ENCODE results near the gene LKAAEAR1.
"Not testable (repeated sequence)": the region's sequence is repeated elsewhere in the genome, so short reads cannot be mapped to it uniquely, and the experiment has no call there.

LKAAEAR1 gene

DNA sequence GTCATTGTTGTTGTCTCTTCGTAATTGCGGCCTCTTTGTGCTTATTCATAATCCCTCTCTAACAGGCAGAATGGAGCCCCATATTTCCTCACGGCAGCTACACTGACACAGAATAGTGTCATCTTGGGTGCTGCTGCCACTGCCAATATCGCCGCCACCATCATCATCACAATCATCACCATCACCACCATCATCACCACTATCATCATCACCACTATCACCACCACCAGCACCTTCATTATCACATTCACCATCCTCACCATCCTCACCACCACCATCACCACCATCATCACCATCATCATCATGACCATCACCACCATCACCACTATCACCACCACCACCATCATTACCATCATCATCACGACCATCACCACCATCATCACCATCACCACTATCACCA is 12.3 kb upstream of the LKAAEAR1 start:
- H3K9me3 Mint-ChIP-seq: peaks cover 2 to 5% of the 10 kb centered on the region in 2 donors
- ATAC-seq (replicated peaks): no peak
- H3K4me3 Mint-ChIP-seq: no peak overlapping the region
- peaks cover 20 to 22% of the 10 kb centered on the region in 2 donors for H3K4me1 Mint-ChIP-seq
- peaks cover 7% of the 10 kb centered on the region in 2 donors for H3K36me3 Mint-ChIP-seq
- DNase-seq: no peak
- no peak overlapping the region for H3K27ac Mint-ChIP-seq
- H3K27me3 Mint-ChIP-seq: peaks cover 6 to 8% of the 10 kb centered on the region in 2 donors

DNA sequence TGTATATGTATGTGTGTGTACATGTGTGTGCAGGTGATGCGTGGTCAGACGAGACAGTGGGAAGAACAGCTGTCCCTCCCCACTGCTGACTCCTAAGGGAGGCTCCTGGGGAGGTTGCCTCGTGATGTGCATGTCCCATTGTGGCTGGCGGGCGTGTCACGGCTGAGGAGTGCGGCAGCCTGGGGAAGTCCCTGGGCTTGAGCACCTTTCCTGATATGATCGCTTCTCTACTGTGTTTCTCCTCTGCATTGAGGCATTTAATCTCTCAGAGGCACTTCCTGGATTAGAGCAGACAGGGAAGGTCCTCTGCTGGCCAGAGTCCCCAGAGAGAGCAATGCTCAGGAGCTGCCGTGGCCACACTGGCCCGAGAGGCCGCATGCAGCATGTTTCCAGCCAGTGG is 11.7 kb upstream of the LKAAEAR1 start:
- Mint-ChIP-seq H3K4me1 (peaks cover 14 to 16% of the 10 kb centered on the region in 2 donors), H3K4me3 (no peak overlapping the region)

DNA sequence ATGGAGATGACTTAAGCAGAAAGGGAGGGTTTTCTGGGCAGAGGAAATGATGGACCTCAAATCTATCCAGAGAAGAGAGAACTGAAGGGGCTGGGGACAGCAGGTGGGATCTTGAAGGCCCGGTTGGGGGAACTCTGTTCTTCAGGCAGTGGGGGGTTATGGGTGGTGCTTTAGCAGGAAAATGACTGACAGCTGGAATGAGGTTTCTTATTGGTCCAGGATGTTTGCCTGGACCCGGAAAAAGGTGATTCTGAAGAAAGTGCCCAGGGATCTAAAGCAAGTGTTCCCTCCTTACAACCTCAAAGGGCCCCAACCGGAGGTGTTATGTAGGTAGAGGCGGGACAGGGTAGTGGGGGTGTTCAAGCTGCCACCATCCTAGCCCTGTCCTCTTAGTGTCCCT is 11.3 kb upstream of the LKAAEAR1 start:
- no peak overlapping the region for H3K27ac Mint-ChIP-seq
- ATAC-seq (replicated peaks) (no peak), DNase-seq (no peak)
- peaks cover 7% of the 10 kb centered on the region in 2 donors for H3K36me3 Mint-ChIP-seq
- no peaks in the 10 kb centered on the region for H3K27me3 Mint-ChIP-seq
- peaks cover 2 to 5% of the 10 kb centered on the region in 2 donors for H3K9me3 Mint-ChIP-seq
- H3K4me1 Mint-ChIP-seq: peaks cover 9 to 15% of the 10 kb centered on the region in 2 donors
- no peak overlapping the region for H3K4me3 Mint-ChIP-seq

More for the DNA sequence above, 11.7 kb upstream of the LKAAEAR1 start:
- no peak for ATAC-seq (replicated peaks)
- Mint-ChIP-seq H3K27ac (no peak overlapping the region), H3K9me3 (peaks cover 2 to 5% of the 10 kb centered on the region in 2 donors), H3K27me3 (peaks cover 0 to 2% of the 10 kb centered on the region in 2 donors), H3K36me3 (peaks cover 7% of the 10 kb centered on the region in 2 donors)
- DNase-seq: no peak

- H3K27ac Mint-ChIP-seq: no peak overlapping the region
- H3K9me3 Mint-ChIP-seq: peaks cover 2 to 5% of the 10 kb centered on the region in 2 donors
- no peak for DNase-seq
- peaks cover 7% of the 10 kb centered on the region in 2 donors for H3K36me3 Mint-ChIP-seq
- H3K4me1 Mint-ChIP-seq: peaks cover 0 to 16% of the 10 kb centered on the region in 2 donors
- H3K4me3 Mint-ChIP-seq: no peak overlapping the region
- H3K27me3 Mint-ChIP-seq: no peaks in the 10 kb centered on the region
- ATAC-seq (replicated peaks): no peak
Measured at GRCh38 chr20:64093013-64093503, 8.9 kb upstream of the LKAAEAR1 start.

DNA sequence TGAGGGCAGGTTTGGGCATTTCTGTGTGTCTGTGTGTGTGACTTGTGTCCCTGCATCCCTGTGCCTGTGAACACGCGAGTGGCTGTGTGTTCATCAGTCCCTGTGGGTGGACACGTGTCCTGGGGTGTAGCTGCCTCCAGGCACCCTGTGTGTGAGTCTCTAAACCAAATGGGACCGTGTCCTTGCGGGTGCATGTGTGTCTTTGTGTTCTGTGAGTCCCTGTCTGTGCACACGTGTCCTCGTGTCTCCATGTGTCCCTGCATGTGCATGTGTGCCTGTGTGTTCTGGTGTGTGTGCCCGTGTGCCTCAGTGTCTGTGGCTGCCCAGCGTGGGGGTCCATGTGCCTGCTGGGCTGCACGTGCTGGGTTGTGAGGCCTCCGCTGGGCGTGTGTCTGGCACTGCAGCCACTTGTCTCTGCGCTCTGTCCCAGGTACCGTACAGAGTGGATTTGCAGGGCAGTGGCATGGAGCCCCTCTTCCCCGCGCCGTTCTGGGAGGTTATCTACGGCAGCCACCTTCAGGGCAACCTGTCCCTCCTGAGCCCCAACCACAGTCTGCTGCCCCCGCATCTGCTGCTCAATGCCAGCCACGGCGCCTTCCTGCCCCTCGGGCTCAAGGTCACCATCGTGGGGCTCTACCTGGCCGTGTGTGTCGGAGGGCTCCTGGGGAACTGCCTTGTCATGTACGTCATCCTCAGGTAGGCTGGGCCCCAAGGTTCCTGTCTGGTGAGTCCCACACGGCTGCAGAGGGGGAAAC is 8.2 kb upstream of the LKAAEAR1 start:
- H3K4me3 Mint-ChIP-seq: no peak overlapping the region
- no peaks in the 10 kb centered on the region for H3K27me3 Mint-ChIP-seq
- peaks cover 7 to 9% of the 10 kb centered on the region in 2 donors for H3K36me3 Mint-ChIP-seq
- ATAC-seq (replicated peaks) (peak in 1 of 2 donors; percentile 20), DNase-seq (no peak)
- H3K4me1 Mint-ChIP-seq: peaks cover 0 to 16% of the 10 kb centered on the region in 2 donors
- H3K27ac Mint-ChIP-seq: no peak overlapping the region
- H3K9me3 Mint-ChIP-seq: peaks cover 5 to 6% of the 10 kb centered on the region in 2 donors

DNA sequence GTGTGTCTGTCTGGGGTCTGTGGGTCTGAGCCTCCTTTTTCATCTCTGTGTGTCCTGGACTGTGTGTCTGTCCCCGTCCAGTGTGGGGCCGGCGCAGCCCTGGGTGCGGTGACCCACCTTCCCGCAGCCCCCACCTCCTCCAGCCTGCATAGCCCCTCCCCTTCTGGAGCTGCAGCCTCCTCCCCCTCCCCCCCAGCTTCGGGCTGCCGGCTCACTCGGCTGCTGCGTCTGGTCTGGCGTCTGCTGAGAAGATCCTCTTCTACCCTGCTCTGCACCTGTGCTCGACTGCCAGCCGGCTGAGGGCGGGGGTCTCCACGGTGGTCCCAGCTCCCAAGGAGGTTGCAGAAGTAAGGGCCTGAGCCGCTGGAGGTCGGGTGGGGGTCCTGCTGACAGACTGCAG is 7.6 kb upstream of the LKAAEAR1 start:
- no peak for ATAC-seq (replicated peaks)
- Mint-ChIP-seq H3K4me1 (peaks cover 0 to 15% of the 10 kb centered on the region in 2 donors), H3K36me3 (peaks cover 4 to 6% of the 10 kb centered on the region in 2 donors), H3K27ac (no peak overlapping the region), H3K4me3 (no peak overlapping the region), H3K27me3 (no peaks in the 10 kb centered on the region), H3K9me3 (peaks cover 2 to 6% of the 10 kb centered on the region in 2 donors)
- DNase-seq: no peak

DNA sequence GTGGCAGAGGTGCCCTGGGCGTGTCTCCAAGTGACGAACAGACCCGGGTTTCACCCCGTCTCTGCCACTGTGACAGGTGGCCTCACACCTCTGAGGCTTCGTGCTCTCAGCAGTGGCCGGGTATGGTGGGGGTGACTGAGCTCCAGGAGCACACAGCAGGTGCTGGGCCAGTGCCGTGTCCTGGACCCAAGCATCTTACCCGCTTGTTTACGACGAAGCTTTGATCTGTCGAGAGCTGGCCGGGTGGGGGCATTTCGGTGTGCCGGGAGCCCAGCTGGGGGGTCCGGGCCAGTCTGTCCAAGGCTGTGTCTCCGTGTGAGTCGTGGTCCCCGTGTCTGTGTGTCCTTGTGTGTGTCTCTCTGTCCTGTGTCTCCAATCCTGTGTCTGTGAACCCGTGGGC is 7.1 kb upstream of the LKAAEAR1 start:
- ATAC-seq (replicated peaks) (no peak), DNase-seq (no peak)
- Mint-ChIP-seq H3K36me3 (peaks cover 2 to 3% of the 10 kb centered on the region in 2 donors), H3K27me3 (no peaks in the 10 kb centered on the region), H3K9me3 (peaks cover 0 to 7% of the 10 kb centered on the region in 2 donors), H3K4me3 (no peak overlapping the region), H3K4me1 (peaks cover 0 to 12% of the 10 kb centered on the region in 2 donors), H3K27ac (no peak overlapping the region)

DNA sequence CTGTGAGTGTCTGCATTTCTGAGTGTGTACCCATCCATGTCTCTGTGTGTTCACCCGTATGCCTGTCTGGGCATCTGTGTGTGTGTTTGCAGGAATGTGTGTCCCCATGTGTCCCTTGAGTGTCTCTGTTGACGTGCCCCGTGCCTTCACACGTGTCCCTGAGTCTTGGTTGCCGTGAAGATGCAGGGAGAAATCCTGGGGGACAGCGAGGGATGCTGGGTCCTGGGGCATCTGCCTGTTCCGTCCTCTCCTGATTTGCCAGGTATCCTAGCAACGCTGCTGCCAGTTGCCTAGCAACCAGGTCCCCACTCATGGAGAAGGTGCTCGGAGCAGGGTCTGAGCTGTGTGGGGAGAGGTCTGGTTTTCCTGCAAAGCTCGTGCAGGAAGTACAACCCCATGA is 6.0 kb upstream of the LKAAEAR1 start:
- Mint-ChIP-seq H3K27me3 (peaks cover 0 to 9% of the 10 kb centered on the region in 2 donors), H3K27ac (no peak overlapping the region), H3K9me3 (peaks cover 0 to 7% of the 10 kb centered on the region in 2 donors), H3K36me3 (peaks cover 2 to 3% of the 10 kb centered on the region in 2 donors), H3K4me1 (peaks cover 0 to 9% of the 10 kb centered on the region in 2 donors), H3K4me3 (no peak overlapping the region)
- no peak for DNase-seq
- ATAC-seq (replicated peaks): no peak

GRCh38 chr20:64088586-64088985 is 4.4 kb upstream of the LKAAEAR1 start:
- not testable (repeated sequence) for H3K27ac Mint-ChIP-seq; ATAC-seq (replicated peaks); H3K36me3 Mint-ChIP-seq; H3K9me3 Mint-ChIP-seq; DNase-seq; H3K4me3 Mint-ChIP-seq
- peaks cover 5 to 21% of the 10 kb centered on the region in 2 donors for H3K27me3 Mint-ChIP-seq
- peaks cover 11 to 13% of the 10 kb centered on the region in 2 donors for H3K4me1 Mint-ChIP-seq

DNA sequence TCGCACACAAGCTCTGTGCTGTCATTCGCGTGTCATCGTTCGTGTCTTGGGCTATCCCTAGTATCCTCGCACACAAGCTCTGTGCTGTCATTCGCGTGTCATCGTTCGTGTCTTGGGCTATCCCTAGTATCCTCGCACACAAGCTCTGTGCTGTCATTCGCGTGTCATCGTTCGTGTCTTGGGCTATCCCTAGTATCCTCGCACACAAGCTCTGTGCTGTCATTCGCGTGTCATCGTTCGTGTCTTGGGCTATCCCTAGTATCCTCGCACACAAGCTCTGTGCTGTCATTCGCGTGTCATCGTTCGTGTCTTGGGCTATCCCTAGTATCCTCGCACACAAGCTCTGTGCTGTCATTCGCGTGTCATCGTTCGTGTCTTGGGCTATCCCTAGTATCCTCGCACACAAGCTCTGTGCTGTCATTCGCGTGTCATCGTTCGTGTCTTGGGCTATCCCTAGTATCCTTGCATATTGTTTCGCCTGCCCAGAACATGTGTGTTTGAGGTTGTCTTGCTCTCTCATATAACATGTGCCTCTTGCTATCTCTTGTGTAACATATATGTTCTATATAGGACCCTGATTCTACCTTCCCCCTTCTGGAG is 3.1 kb upstream of the LKAAEAR1 start:
- Mint-ChIP-seq H3K27me3 (peaks cover 5 to 27% of the 10 kb centered on the region in 2 donors), H3K4me1 (peaks cover 21 to 22% of the 10 kb centered on the region in 2 donors)
- not testable (repeated sequence) for ATAC-seq (replicated peaks); H3K27ac Mint-ChIP-seq; H3K4me3 Mint-ChIP-seq; H3K36me3 Mint-ChIP-seq; H3K9me3 Mint-ChIP-seq; DNase-seq

DNA sequence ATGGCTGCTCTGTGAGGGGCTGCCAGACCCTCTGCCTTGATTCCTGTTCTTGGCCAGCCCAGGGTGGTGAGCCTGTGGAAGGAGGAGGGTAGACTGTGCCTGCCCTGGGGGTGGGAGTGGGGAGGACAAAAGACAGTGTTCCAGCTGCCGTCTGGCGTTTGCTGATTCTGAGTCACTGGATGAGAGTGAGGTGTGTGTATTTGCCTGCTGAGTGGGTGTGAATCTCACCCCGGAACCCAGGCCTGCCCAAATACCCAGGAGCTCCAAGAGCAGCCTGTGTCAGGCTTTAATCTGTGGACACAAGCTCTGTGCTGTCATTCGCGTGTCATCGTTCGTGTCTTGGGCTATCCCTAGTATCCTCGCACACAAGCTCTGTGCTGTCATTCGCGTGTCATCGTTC is 2.6 kb upstream of the LKAAEAR1 start:
- H3K27me3 Mint-ChIP-seq: peaks cover 5 to 27% of the 10 kb centered on the region in 2 donors
- no peak overlapping the region for H3K4me3 Mint-ChIP-seq
- no peak for DNase-seq
- no peak overlapping the region for H3K27ac Mint-ChIP-seq
- peaks cover 24 to 27% of the 10 kb centered on the region in 2 donors for H3K4me1 Mint-ChIP-seq
- ATAC-seq (replicated peaks): no peak
- H3K9me3 Mint-ChIP-seq: peaks cover 0 to 7% of the 10 kb centered on the region in 2 donors
- H3K36me3 Mint-ChIP-seq: peaks cover 2 to 3% of the 10 kb centered on the region in 2 donors

DNA sequence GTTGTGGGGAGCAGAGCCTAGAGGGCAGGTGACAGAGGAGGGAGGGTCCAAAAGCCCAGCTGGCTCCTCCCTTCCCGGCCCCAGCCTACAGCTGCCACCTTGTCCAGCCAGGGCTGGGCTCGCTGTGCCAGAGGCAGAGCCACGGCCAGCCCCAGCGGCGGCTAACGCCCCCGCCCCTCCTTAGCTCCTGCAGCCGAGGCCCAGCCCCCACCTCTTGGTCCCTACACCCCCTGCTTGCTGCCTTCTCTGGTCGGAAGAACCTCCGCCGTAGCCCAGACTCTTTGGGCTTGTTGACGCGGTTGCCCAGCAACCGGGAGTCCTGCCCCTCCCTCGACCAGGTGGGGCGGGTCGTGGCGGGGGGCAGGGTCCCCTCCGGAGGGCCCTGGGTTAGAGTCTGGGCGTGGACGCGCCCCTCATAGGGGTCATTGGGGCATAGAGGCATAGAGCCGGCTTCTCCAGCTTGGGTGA is 521 bp upstream of the LKAAEAR1 start:
- Mint-ChIP-seq H3K27me3 (peaks cover 5 to 27% of the 10 kb centered on the region in 2 donors), H3K4me3 (peak overlapping the region; percentile 87 to 90), H3K36me3 (peaks cover 2 to 3% of the 10 kb centered on the region in 2 donors), H3K27ac (peak overlapping the region; percentile 67), H3K9me3 (peaks cover 0 to 7% of the 10 kb centered on the region in 2 donors), H3K4me1 (peaks cover 36 to 46% of the 10 kb centered on the region in 2 donors)
- ATAC-seq (replicated peaks): no peak
- DNase-seq: no peak

DNA sequence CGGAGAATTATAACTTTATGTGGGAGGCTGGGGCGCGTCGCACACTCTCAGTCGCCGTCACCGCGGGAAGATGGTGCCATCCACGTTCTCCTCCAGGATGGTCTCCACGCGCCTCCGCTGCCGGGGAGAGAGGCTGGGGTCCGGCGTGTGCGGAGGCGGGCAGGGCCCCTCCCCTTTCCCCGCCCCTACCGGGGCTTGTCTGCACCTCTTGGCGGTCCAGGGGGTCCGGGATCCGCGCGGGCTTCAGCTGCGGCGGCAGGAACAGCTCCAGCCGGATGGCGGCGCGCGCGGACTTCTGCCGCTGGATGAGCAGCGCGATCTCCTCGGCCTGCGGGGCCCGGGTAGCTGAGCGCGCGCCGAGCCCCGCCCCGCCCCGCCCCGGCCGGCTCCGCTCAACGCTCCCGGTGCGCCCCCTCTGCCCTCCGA is 807 bp downstream of the LKAAEAR1 start:
- Mint-ChIP-seq H3K27me3 (peaks cover 5 to 27% of the 10 kb centered on the region in 2 donors), H3K27ac (no peak overlapping the region)

DNA sequence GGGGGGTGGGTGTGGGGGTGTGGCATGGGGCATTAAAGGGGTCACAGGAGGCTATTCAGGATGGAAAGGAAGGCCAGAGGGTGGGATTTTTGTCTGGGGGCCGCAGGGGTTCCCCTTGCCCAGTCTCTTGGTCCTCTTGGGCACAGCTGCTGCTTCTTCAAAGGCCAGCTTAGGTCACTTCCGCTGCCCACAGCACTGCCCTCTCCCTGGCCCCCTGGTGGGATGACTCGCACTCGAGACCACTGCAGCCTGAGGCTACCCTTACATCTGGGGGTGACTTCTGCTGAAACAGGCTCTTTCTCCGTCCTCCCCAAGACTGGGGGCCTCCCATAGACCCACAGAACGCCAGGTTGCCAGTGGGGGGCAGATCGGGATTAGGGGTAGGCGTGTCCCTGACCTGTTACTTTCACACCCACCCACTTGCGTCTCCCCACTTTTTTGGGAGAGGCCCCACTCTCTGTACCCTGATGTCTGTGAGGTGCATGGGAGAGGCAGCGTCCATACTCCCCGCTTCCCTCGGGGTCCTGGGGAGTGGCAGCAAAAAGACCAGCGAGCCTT is 1.3 kb downstream of the LKAAEAR1 start:
- peaks cover 0 to 7% of the 10 kb centered on the region in 2 donors for H3K9me3 Mint-ChIP-seq
- peaks cover 5 to 9% of the 10 kb centered on the region in 2 donors for H3K36me3 Mint-ChIP-seq
- no peak for DNase-seq
- no peak overlapping the region for H3K27ac Mint-ChIP-seq
- peak overlapping the region; percentile 79 to 84 for H3K4me3 Mint-ChIP-seq
- peaks cover 37 to 59% of the 10 kb centered on the region in 2 donors for H3K4me1 Mint-ChIP-seq
- ATAC-seq (replicated peaks): no peak
- peaks cover 5 to 27% of the 10 kb centered on the region in 2 donors for H3K27me3 Mint-ChIP-seq

More for the DNA sequence above, 807 bp downstream of the LKAAEAR1 start:
- peaks cover 0 to 7% of the 10 kb centered on the region in 2 donors for H3K9me3 Mint-ChIP-seq
- H3K4me3 Mint-ChIP-seq: peak overlapping the region; percentile 79 to 84
- peaks cover 3 to 9% of the 10 kb centered on the region in 2 donors for H3K36me3 Mint-ChIP-seq
- ATAC-seq (replicated peaks) (peak; percentile 27 to 30), DNase-seq (peak; percentile 59)
- peaks cover 35 to 54% of the 10 kb centered on the region in 2 donors for H3K4me1 Mint-ChIP-seq
